IMR-90 (cell line): ENCODE measurements around the gene TGM5. TPM values are rescaled to one million over a fixed set of nuclear protein-coding genes. Genes with fewer than 3 reads are reported as not detected.

Experiments
- ATAC-seq: fragments of 200-7000 bp; cut with Tn5 transposase; 2 replicates; pipeline ENCODE4 v1.9.1; 2020; ENCODE audit warnings: low read depth, mild to moderate bottlenecking, moderate library complexity
- BruUV-seq: library from RNA; stranded (reverse); fragments of 400-500 nt; replicated peaks from 2 replicates; lab custom pipeline; 2021; lab: Mats Ljungman, UMichigan
- CTCF ChIA-PET: fragments of 300-600 bp; formaldehyde crosslinking; extraction: SDS; loops from one replicate; lab custom pipeline; 2021; ENCODE audit warnings: antibody characterized with exemption; lab: Yijun Ruan, JAX
- POLR2A ChIA-PET: fragments of 300-600 bp; sonication (Branson Sonifier 250); formaldehyde crosslinking; loops from one replicate; lab custom pipeline; 2022; ENCODE audit warnings: antibody characterized with exemption; ENCODE audit not compliant: unreplicated experiment; lab: Charles Lee
- DNase-seq: peaks from one replicate; pipeline ENCODE4 v3.0.0; 2013
- H2AFZ ChIP-seq: replicated peaks from 2 replicates; pipeline ENCODE3; 2013; ENCODE audit warnings: low read length, mild to moderate bottlenecking; ENCODE audit not compliant: poor library complexity
- H2AK5ac ChIP-seq: 2 replicates; pipeline ENCODE4 v1.6.1; 2013; ENCODE audit warnings: low read depth, low read length, inconsistent platforms
- H2AK9ac ChIP-seq: replicated peaks from 2 replicates; pipeline ENCODE3; 2013; ENCODE audit warnings: mild to moderate bottlenecking, low read depth, low read length, moderate library complexity; ENCODE audit not compliant: poor library complexity
- H2BK120ac ChIP-seq: 2 replicates; pipeline ENCODE4 v1.6.1; 2013; ENCODE audit warnings: low read depth, low read length, inconsistent platforms
- H2BK15ac ChIP-seq: 3 replicates; pipeline ENCODE4 v1.6.1; 2013; ENCODE audit warnings: low read depth, low read length, inconsistent platforms
- H2BK20ac ChIP-seq: 2 replicates; pipeline ENCODE4 v1.6.1; 2013; ENCODE audit warnings: low read depth, mild to moderate bottlenecking, inconsistent platforms, low read length, moderate library complexity
- H2BK5ac ChIP-seq: 2 replicates; pipeline ENCODE4 v1.6.1; 2013; ENCODE audit warnings: mild to moderate bottlenecking, low read depth, low read length, inconsistent platforms; ENCODE audit not compliant: poor library complexity, severe bottlenecking
- H3K14ac ChIP-seq: replicated peaks from 2 replicates; pipeline ENCODE4 v1.6.1; 2013; ENCODE audit warnings: low read depth, low read length, inconsistent platforms
- H3K18ac ChIP-seq: 2 replicates; pipeline ENCODE4 v1.6.1; 2013; ENCODE audit warnings: low read depth, low read length, control low read depth
- H3K23ac ChIP-seq: 2 replicates; pipeline ENCODE4 v1.6.1; 2013; ENCODE audit warnings: low read depth, low read length, inconsistent platforms
- H3K27ac ChIP-seq: 2 replicates; pipeline ENCODE4 v1.5.1; 2013; ENCODE audit warnings: mild to moderate bottlenecking, control low read depth, low read length; ENCODE audit not compliant: insufficient read depth
- H3K27me3 ChIP-seq: 2 replicates; pipeline ENCODE4 v1.6.1; 2013; ENCODE audit warnings: low read length; ENCODE audit not compliant: control insufficient read depth, insufficient read depth
- H3K36me3 ChIP-seq: 2 replicates; pipeline ENCODE4 v1.6.1; 2013; ENCODE audit warnings: low read length, mixed read lengths; ENCODE audit not compliant: control insufficient read depth, insufficient read depth
- H3K4ac ChIP-seq: 2 replicates; pipeline ENCODE4 v1.6.1; 2013; ENCODE audit warnings: low read depth, low read length, inconsistent platforms
- H3K4me1 ChIP-seq: 2 replicates; pipeline ENCODE4 v1.6.1; 2013; ENCODE audit warnings: low read length, mixed read lengths; ENCODE audit not compliant: control insufficient read depth, insufficient read depth
- H3K4me2 ChIP-seq: 2 replicates; pipeline ENCODE4 v1.6.1; 2013; ENCODE audit warnings: low read depth, mild to moderate bottlenecking, control low read depth, low read length, moderate library complexity
- H3K4me3 ChIP-seq: 2 replicates; pipeline ENCODE4 v1.5.1; 2013; ENCODE audit warnings: low read depth, mild to moderate bottlenecking, control low read depth, low read length, moderate library complexity; ENCODE audit not compliant: insufficient read depth
- H3K56ac ChIP-seq: 2 replicates; pipeline ENCODE4 v1.6.1; 2013; ENCODE audit warnings: low read length, inconsistent platforms; ENCODE audit not compliant: insufficient read depth; ENCODE audit errors: extremely low read depth
- H3K79me1 ChIP-seq, 2 experiments: 2 replicates each; pipeline ENCODE4 v1.6.1; 2013; ENCODE audit warnings: low read length in 2 of 2, inconsistent platforms in 1 of 2, low read depth in 1 of 2
- H3K9ac ChIP-seq: 2 replicates; pipeline ENCODE4 v1.6.1; 2013; ENCODE audit warnings: low read depth, low read length, control low read depth
- H3K9me1 ChIP-seq: 2 replicates; pipeline ENCODE4 v1.6.1; 2013; ENCODE audit warnings: low read length, inconsistent platforms; ENCODE audit not compliant: insufficient read depth
- H3K9me3 ChIP-seq: 2 replicates; pipeline ENCODE4 v1.6.1; 2013; ENCODE audit warnings: low read length; ENCODE audit not compliant: control insufficient read depth, insufficient read depth
- H4K20me1 ChIP-seq: 2 replicates; pipeline ENCODE4 v1.6.1; 2013; ENCODE audit warnings: low read length, inconsistent platforms; ENCODE audit not compliant: insufficient read depth
- H4K5ac ChIP-seq: 2 replicates; pipeline ENCODE4 v1.6.1; 2013; ENCODE audit warnings: mild to moderate bottlenecking, low read depth, low read length, control low read depth
- H4K8ac ChIP-seq, 2 experiments: 2 replicates each; pipeline ENCODE4 v1.6.1; 2013; ENCODE audit warnings: low read depth in 2 of 2, low read length in 2 of 2, control low read depth in 1 of 2, inconsistent platforms in 1 of 2
- H4K91ac ChIP-seq: 2 replicates; pipeline ENCODE4 v1.6.1; 2013; ENCODE audit warnings: low read depth, low read length, inconsistent platforms; ENCODE audit not compliant: insufficient read depth
- BHLHE40 ChIP-seq: fragments of 150-350 bp; IDR thresholded peaks from 2 replicates; pipeline ENCODE4 v1.6.1; 2016; ENCODE audit warnings: mild to moderate bottlenecking, low read depth, low read length
- CEBPB ChIP-seq: IDR thresholded peaks from 2 replicates; pipeline ENCODE4 v1.6.1; 2012; ENCODE audit warnings: low read depth, low read length, improper control_type of control experiment
- CHD1 ChIP-seq: IDR thresholded peaks from 2 replicates; pipeline ENCODE4 v1.6.1; 2012; ENCODE audit warnings: low read depth, low read length, improper control_type of control experiment
- MAZ ChIP-seq: IDR thresholded peaks from 2 replicates; pipeline ENCODE4 v1.6.1; 2012; ENCODE audit warnings: low read depth, mild to moderate bottlenecking, low read length, improper control_type of control experiment, moderate library complexity, borderline replicate concordance
- NFE2L2 ChIP-seq: fragments of 150-350 bp; IDR thresholded peaks from 2 replicates; pipeline ENCODE4 v1.6.1; 2016; ENCODE audit warnings: low read depth, mild to moderate bottlenecking, low read length
- POLR2A ChIP-seq: IDR thresholded peaks from 2 replicates; pipeline ENCODE4 v1.6.1; 2012; ENCODE audit warnings: mild to moderate bottlenecking, low read depth, low read length
- RCOR1 ChIP-seq: IDR thresholded peaks from 2 replicates; pipeline ENCODE4 v1.6.1; 2012; ENCODE audit warnings: mild to moderate bottlenecking, low read length, improper control_type of control experiment; ENCODE audit not compliant: insufficient replicate concordance
- RFX5 ChIP-seq: IDR thresholded peaks from 2 replicates; pipeline ENCODE4 v1.8.0; 2012; ENCODE audit warnings: low read depth, mild to moderate bottlenecking, low read length, moderate library complexity
- SMC3 ChIP-seq: fragments of 150-350 bp; IDR thresholded peaks from 2 replicates; pipeline ENCODE4 v1.6.1; 2016; ENCODE audit warnings: low read depth, mild to moderate bottlenecking, antibody characterized with exemption, low read length, moderate library complexity
- USF2 ChIP-seq: fragments of 150-350 bp; IDR thresholded peaks from 2 replicates; pipeline ENCODE4 v1.6.1; 2017; ENCODE audit warnings: mild to moderate bottlenecking, antibody characterized with exemption, low read length, low read depth
- dilution Hi-C: fragments of 300-500 bp; cut with HindIII; formaldehyde crosslinking; loops from one replicate; pipeline ENCODE4 v1.14.3; 2018; ENCODE audit warnings: low sequenced_read_pairs; ENCODE audit not compliant: unreplicated experiment
- in situ Hi-C: fragments of 300-500 bp; cut with MboI; formaldehyde crosslinking; loops from 3 replicates; pipeline ENCODE4 v1.14.3; 2019; ENCODE audit warnings: low sequenced_read_pairs, inconsistent platforms, mixed read lengths
- intact Hi-C: fragments of 100-400 bp; cut with micrococcal nuclease; formaldehyde crosslinking; loops from 2 replicates; pipeline ENCODE4 v1.10.0; 2022
- polyA plus RNA-seq, 3 experiments: library from polyadenylated mRNA; depleted of rRNA; stranded (reverse); fragments of >200 nt; gene quantifications; 2 replicates each; pipeline ENCODE4 v1.2.3, GENCODE V29; 2012; ENCODE audit warnings: low replicate concordance in 1 of 3
- total RNA-seq: library from RNA; depleted of rRNA; stranded (reverse); fragments of >200 nt; gene quantifications from 2 replicates; pipeline ENCODE4 v1.2.3, GENCODE V29; 2012
- TF ChIP-seq, protein P1 (sequence below): fragments of 150-350 bp; IDR thresholded peaks from 2 replicates; pipeline ENCODE4 v1.6.1; 2016; ENCODE audit warnings: low read depth, mild to moderate bottlenecking, low read length, moderate library complexity, borderline replicate concordance

Gene TGM5
- total and polyA plus RNA-seq, 2 of the 4 experiments (the other 2 are of a cell fraction): not detected

GRCh38 chr15:43212951-43213350, 53.8 kb downstream of the TGM5 start:
- POLR2A ChIA-PET: no interaction called here
- Histone ChIP-seq H4K8ac (no peak overlapping the region), H2AK9ac (no peak overlapping the region), H3K14ac (no peak overlapping the region), H2BK5ac (no peak overlapping the region), H3K4me2 (no peak overlapping the region), H3K27ac (no peak overlapping the region), H3K27me3 (peaks cover 58% of the 10 kb centered on the region), H3K9ac (no peak overlapping the region), H2BK15ac (no peak overlapping the region), H4K91ac (no peak overlapping the region), H3K4me1 (no peaks in the 10 kb centered on the region), H3K9me3 (no peaks in the 10 kb centered on the region), H3K18ac (no peak overlapping the region), H3K23ac (no peak overlapping the region), H3K79me1 (no peaks in the 10 kb centered on the region), H3K4ac (no peak overlapping the region), H3K56ac (no peak overlapping the region), H2AFZ (no peak overlapping the region), H2AK5ac (no peak overlapping the region), H2BK120ac (no peak overlapping the region), H2BK20ac (no peak overlapping the region), H3K36me3 (no peaks in the 10 kb centered on the region), H4K20me1 (no peaks in the 10 kb centered on the region), H3K9me1 (no peaks in the 10 kb centered on the region), H3K4me3 (no peak overlapping the region), H4K5ac (no peak overlapping the region)
- DNase-seq (no peak), ATAC-seq (no peak)
- intact Hi-C loops (no loop called here), dilution Hi-C loops (no loop called here), in situ Hi-C loops (no loop called here)
- CTCF ChIA-PET: interaction anchor here (0.5 kb wide), 1 partner anchor 86 kb away, joined by 7 read pairs; no protein-coding TSS in a partner anchor
- no TSS peak for BruUV-seq
- no peak for TF ChIP-seq CHD1
- TF ChIP-seq CEBPB: no peak
- TF ChIP-seq USF2: no peak
- no peak for TF ChIP-seq RCOR1
- no peak for TF ChIP-seq BHLHE40
- TF ChIP-seq MAZ: no peak
- TF ChIP-seq RFX5: no peak
- TF ChIP-seq NFE2L2: no peak
- TF ChIP-seq, protein P1, sequence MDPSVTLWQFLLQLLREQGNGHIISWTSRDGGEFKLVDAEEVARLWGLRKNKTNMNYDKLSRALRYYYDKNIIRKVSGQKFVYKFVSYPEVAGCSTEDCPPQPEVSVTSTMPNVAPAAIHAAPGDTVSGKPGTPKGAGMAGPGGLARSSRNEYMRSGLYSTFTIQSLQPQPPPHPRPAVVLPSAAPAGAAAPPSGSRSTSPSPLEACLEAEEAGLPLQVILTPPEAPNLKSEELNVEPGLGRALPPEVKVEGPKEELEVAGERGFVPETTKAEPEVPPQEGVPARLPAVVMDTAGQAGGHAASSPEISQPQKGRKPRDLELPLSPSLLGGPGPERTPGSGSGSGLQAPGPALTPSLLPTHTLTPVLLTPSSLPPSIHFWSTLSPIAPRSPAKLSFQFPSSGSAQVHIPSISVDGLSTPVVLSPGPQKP: no peak
- TF ChIP-seq SMC3: no peak
- TF ChIP-seq POLR2A: no peak
